ENCODE measurements around the gene TMEM175. TPM values are rescaled to one million over a fixed set of nuclear protein-coding genes. Genes with fewer than 3 reads are reported as not detected.
A peak's percentile ranks its signal among the peaks of the same experiment; 100 is the strongest.

Gene TMEM175
- total and polyA plus RNA-seq, 9 of the 15 experiments (the other 6 are each of a cell fraction or from before 2014, with no cell fraction given) = 0.13 to 30.9 (median 9.4) TPM

DNA sequence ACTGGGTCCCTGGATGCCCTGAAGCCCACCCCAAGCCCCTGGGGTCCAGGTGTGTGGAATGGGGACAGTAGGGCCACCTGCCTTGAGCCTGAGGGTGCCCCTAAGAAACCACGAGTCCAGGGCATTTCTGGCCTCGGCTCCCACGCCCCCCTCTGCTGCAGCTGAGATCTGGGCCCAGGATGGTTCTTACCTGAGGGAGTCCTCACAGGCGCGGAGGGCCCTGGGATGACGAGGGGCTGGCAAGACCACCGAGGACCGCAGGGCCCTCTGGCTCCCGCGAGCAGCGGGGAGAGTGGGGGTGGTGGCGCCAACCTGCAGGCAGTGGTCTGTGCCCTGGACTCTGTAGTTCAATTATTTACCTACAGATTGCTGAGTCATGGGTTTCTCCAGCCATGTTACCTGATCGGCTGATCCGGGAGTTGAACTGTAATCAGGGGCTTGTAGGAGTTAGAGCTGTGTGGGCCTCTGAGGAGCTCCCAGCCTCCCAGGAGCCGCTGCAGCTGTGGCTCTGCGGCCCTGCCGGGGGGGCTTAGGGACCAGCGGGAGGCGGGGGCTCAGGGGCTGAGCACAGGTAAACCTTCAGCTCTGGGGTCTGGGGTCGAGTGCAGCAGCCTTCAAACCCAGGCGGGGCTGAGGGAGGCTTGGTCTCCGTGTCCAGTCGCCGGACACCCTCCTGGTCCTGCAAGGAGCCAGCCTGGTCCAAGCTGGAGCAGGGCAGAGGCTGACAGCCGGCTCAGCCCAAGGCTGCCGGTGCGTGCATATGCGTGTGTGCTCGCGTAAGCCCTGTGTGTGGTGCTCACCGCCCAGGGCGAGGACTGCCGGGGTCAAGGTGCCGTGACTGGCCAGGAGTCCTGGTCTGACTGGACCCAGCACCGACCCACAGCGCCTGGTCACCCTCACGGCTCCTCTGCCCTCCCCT lies 61.1 kb downstream of the TMEM175 start, which contains the start of gene SLC26A1 (continued):
- TF ChIP-seq KAT7 (CRISPR knock-in tag; IDR thresholded peaks at IDR 0.05; ENCODE audit: borderline replicate concordance) (no peak; the same call in 1 of the 2 replicates), NFE2L1 (tag; IDR thresholded peaks at IDR 0.05; ENCODE audit: borderline replicate concordance, low read depth) (peak; percentile 68; the same call in 1 of the 2 replicates), ZNF583 (CRISPR knock-in tag; IDR thresholded peaks at IDR 0.05) (no peak), FOS (IDR thresholded peaks at IDR 0.05; ENCODE audit: extremely low read depth, insufficient read length) (no peak), DPF2 (IDR thresholded peaks at IDR 0.05) (no peak; the same call in 1 of the 2 replicates), NRF1 (conservative IDR thresholded peaks at IDR 0.05 in 1 of 2, IDR thresholded peaks at IDR 0.05 in 1 of 2) (0 out of 4 replicates have a peak, but pooled peaks have one; percentile 13 to 33), ZNF589 (CRISPR knock-in tag; IDR thresholded peaks at IDR 0.05; ENCODE audit: low read depth) (no peak), ZNF12 (CRISPR knock-in tag; IDR thresholded peaks at IDR 0.05) (no peak), YBX1 (IDR thresholded peaks at IDR 0.05) (no peak), SIN3B (IDR thresholded peaks at IDR 0.05; ENCODE audit: low read depth) (no peak), MEF2A (IDR thresholded peaks at IDR 0.05; ENCODE audit: control insufficient read depth, low read depth, low read length) (no peak), ZZZ3 (IDR thresholded peaks at IDR 0.05) (no peak)
- TF ChIP-seq, protein P1, sequence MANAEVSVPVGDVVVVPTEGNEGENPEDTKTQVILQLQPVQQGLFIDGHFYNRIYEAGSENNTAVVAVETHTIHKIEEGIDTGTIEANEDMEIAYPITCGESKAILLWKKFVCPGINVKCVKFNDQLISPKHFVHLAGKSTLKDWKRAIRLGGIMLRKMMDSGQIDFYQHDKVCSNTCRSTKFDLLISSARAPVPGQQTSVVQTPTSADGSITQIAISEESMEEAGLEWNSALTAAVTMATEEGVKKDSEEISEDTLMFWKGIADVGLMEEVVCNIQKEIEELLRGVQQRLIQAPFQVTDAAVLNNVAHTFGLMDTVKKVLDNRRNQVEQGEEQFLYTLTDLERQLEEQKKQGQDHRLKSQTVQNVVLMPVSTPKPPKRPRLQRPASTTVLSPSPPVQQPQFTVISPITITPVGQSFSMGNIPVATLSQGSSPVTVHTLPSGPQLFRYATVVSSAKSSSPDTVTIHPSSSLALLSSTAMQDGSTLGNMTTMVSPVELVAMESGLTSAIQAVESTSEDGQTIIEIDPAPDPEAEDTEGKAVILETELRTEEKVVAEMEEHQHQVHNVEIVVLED (CRISPR knock-in tag; IDR thresholded peaks at IDR 0.05) = no peak; the same call in 1 of the 2 replicates
- TF ChIP-seq, protein P2, sequence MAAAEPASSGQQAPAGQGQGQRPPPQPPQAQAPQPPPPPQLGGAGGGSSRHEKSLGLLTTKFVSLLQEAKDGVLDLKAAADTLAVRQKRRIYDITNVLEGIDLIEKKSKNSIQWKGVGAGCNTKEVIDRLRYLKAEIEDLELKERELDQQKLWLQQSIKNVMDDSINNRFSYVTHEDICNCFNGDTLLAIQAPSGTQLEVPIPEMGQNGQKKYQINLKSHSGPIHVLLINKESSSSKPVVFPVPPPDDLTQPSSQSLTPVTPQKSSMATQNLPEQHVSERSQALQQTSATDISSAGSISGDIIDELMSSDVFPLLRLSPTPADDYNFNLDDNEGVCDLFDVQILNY (CRISPR knock-in tag; IDR thresholded peaks at IDR 0.05) = no peak
- TF ChIP-seq, protein P3, sequence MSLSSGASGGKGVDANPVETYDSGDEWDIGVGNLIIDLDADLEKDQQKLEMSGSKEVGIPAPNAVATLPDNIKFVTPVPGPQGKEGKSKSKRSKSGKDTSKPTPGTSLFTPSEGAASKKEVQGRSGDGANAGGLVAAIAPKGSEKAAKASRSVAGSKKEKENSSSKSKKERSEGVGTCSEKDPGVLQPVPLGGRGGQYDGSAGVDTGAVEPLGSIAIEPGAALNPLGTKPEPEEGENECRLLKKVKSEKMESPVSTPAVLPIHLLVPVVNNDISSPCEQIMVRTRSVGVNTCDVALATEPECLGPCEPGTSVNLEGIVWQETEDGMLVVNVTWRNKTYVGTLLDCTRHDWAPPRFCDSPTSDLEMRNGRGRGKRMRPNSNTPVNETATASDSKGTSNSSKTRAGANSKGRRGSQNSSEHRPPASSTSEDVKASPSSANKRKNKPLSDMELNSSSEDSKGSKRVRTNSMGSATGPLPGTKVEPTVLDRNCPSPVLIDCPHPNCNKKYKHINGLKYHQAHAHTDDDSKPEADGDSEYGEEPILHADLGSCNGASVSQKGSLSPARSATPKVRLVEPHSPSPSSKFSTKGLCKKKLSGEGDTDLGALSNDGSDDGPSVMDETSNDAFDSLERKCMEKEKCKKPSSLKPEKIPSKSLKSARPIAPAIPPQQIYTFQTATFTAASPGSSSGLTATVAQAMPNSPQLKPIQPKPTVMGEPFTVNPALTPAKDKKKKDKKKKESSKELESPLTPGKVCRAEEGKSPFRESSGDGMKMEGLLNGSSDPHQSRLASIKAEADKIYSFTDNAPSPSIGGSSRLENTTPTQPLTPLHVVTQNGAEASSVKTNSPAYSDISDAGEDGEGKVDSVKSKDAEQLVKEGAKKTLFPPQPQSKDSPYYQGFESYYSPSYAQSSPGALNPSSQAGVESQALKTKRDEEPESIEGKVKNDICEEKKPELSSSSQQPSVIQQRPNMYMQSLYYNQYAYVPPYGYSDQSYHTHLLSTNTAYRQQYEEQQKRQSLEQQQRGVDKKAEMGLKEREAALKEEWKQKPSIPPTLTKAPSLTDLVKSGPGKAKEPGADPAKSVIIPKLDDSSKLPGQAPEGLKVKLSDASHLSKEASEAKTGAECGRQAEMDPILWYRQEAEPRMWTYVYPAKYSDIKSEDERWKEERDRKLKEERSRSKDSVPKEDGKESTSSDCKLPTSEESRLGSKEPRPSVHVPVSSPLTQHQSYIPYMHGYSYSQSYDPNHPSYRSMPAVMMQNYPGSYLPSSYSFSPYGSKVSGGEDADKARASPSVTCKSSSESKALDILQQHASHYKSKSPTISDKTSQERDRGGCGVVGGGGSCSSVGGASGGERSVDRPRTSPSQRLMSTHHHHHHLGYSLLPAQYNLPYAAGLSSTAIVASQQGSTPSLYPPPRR (CRISPR knock-in tag; IDR thresholded peaks at IDR 0.05; ENCODE audit: borderline replicate concordance) = no peak
- TF ChIP-seq, protein P4, sequence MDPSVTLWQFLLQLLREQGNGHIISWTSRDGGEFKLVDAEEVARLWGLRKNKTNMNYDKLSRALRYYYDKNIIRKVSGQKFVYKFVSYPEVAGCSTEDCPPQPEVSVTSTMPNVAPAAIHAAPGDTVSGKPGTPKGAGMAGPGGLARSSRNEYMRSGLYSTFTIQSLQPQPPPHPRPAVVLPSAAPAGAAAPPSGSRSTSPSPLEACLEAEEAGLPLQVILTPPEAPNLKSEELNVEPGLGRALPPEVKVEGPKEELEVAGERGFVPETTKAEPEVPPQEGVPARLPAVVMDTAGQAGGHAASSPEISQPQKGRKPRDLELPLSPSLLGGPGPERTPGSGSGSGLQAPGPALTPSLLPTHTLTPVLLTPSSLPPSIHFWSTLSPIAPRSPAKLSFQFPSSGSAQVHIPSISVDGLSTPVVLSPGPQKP (CRISPR knock-in tag; IDR thresholded peaks at IDR 0.05) = no peak
- TF ChIP-seq, protein P5, sequence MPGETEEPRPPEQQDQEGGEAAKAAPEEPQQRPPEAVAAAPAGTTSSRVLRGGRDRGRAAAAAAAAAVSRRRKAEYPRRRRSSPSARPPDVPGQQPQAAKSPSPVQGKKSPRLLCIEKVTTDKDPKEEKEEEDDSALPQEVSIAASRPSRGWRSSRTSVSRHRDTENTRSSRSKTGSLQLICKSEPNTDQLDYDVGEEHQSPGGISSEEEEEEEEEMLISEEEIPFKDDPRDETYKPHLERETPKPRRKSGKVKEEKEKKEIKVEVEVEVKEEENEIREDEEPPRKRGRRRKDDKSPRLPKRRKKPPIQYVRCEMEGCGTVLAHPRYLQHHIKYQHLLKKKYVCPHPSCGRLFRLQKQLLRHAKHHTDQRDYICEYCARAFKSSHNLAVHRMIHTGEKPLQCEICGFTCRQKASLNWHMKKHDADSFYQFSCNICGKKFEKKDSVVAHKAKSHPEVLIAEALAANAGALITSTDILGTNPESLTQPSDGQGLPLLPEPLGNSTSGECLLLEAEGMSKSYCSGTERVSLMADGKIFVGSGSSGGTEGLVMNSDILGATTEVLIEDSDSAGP (CRISPR knock-in tag; IDR thresholded peaks at IDR 0.05) = no peak

Data from K562 (cell line).